GM19395 (cell line): ENCODE results near the gene KRTAP9-1.
"Not testable (repeated sequence)": the region's sequence is repeated elsewhere in the genome, so short reads cannot be mapped to it uniquely, and the experiment has no call there.

Experiments
- ATAC-seq: cut with Tn5 transposase; IDR thresholded peaks from one replicate; pipeline ENCODE4 v1.9.1; 2021; ENCODE audit warnings: mild to moderate bottlenecking, moderate library complexity; ENCODE audit not compliant: unreplicated experiment

Gene KRTAP9-1

GRCh38 chr17:41178843-41179616 is 10.7 kb upstream of the KRTAP9-1 start:
- ATAC-seq = no peak

GRCh38 chr17:41184480-41184961 is 5.2 kb upstream of the KRTAP9-1 start, which contains the start of gene KRTAP4-1:
Gene KRTAP4-1 (minus strand): TSS chr17:41184911. CDS start chr17:41184854, 57 bp downstream.
- ATAC-seq = no peak

GRCh38 chr17:41185001-41185400 is 4.7 kb upstream of the KRTAP9-1 start:
- ATAC-seq = no peak

DNA sequence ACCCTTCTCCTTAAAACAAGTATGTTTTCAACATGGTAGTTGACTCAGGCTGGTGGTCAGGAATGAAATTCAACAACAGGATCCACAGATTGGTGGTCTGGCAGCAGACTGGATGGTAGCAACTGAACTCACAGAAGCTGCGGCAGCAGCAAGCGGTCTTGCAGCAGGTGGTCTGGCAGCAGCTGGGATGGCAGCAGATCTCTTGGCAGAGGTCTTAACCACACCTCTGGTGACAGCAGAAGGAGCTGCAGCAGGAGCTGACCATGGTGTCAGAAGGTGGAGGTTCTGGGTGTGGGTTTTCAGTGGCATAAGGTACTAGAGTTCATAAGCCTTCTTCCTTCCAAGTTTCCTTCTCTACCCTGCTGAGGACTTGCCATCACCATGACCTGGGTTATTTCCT is 2.8 kb upstream of the KRTAP9-1 start:
- no peak for ATAC-seq

DNA sequence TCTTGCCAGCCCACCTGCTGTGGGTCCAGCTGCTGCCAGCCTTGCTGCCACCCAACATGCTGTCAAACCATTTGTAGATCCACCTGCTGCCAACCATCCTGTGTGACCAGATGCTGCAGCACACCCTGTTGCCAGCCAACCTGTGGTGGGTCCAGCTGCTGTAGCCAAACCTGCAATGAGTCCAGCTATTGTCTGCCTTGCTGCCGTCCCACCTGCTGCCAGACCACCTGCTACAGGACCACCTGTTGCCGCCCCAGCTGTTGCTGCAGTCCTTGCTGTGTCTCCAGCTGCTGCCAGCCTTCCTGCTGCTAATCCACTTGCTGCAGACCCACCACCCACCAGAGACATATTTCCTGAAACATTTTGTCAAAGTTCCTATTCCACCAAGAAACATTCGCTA is 641 bp downstream of the KRTAP9-1 start:
- ATAC-seq = no peak

- no peak for ATAC-seq
Measured at GRCh38 chr17:41196068-41196467, 6.4 kb downstream of the KRTAP9-1 start.

- ATAC-seq = no peak
Measured at GRCh38 chr17:41199421-41200078, 9.9 kb downstream of the KRTAP9-1 start.

- ATAC-seq = no peak
Measured at GRCh38 chr17:41211845-41212466, 22.3 kb downstream of the KRTAP9-1 start.

DNA sequence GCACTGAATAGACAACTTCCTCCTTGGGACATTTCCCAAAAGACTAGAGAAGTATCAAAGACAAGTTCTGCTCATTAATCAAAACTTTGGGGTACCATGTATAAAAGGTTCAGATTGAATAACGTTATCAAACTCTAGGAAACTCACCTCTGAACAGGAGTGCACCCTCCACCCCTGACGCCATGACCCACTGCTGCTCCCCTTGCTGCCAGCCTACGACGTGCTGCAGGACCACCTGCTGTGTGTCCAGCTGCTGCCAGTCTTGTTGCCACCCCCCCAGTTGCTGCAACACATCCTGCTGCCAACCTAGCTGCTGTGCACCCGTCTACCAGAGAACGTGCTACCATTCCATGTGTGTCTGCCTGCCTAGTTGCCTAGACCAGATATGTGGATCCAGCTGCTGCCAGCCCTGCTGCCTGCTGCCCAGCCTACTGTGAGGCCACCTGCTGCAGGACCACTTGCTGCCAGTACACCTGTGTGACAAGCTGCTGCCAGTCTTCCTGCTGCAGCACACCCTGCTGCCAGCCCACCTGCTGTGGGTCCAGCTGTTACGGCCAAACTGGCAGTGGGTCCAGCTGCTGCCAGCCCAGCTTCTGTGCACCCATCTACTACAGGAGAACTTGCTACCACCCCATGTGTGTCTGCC is 23.0 kb downstream of the KRTAP9-1 start:
- ATAC-seq = no peak

DNA sequence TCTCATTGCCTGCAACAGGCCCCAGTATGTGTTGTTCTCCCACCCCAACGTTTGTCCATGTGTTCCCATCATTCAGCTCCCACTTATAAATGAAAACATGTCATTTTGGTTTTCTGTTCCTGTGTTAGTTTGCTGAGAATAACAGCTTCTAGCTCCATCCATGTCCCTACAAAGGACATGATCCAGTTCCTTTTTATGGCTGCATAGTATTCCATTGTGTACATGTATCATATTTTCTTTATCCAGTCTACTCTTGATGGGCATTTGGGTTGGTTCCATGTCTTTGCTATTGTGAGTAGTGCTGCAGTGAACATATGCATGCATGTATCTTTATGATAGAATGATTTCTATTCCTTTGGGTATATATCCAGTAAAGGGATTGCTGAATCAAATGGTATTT is 26.0 kb downstream of the KRTAP9-1 start:
- no peak for ATAC-seq

GRCh38 chr17:41223821-41224220 is 34.1 kb downstream of the KRTAP9-1 start:
- ATAC-seq = no peak

DNA sequence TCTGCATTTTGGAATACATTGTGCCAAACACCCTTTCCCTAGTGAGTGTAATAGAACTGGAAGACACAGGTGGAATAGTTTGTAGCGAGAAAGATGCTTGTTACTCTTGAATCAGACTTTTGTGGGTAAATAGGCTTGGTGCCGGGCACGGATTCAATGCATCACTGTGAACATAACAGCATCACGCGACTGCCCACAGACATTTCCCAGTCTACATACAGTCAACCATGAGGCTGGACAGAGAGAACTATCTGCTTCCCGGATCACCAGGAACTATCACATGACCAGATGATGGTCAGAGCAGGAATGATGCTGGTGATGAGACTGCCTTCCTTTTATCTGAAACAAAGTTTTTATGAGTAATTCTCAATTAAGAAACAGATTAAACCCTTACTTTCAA is 36.4 kb downstream of the KRTAP9-1 start:
- no peak for ATAC-seq

DNA sequence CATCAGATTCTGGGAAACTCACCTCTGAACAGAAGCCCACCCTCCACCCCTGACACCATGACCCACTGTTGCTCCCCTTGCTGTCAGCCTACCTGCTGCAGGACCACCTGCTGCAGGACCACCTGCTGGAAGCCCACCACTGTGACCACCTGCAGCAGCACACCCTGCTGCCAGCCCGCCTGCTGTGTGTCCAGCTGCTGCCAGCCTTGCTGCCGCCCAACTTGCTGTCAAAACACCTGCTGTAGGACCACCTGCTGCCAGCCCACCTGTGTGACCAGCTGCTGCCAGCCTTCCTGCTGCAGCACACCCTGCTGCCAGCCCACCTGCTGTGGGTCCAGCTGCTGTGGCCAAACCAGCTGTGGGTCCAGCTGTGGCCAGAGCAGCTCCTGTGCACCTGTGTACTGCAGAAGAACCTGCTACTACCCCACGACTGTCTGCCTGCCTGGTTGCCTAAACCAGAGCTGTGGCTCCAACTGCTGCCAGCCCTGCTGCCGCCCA is 37.0 kb downstream of the KRTAP9-1 start, which contains the start of gene KRTAP9-2:
Gene KRTAP9-2, plus strand, starts transcription at position 51 of the 498 bp plus-strand sequence. Its CDS starts 7 bp downstream, at position 58.
- not testable (repeated sequence) for ATAC-seq

- ATAC-seq = no peak
Measured at GRCh38 chr17:41230094-41230493, 40.4 kb downstream of the KRTAP9-1 start.

DNA sequence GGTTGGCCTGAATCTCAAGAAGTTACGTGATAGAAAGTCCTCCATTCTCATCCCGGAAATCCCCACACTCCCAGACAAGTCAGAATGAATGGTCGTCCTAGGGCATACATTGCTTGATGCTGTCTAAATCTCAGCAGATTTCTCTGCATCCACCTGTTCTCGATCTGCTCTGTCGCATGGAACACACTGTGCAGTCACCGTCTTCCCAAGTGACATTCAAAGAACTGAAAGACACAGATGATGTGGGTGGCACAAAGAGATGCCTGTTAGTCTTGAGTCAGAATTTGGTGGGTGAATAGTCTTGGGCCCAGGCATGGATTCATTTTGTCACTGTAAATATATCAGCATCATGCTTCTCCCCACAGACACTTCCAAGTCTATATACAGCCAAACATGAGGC is 42.0 kb downstream of the KRTAP9-1 start:
- ATAC-seq = no peak

GRCh38 chr17:41232399-41233105 is 42.9 kb downstream of the KRTAP9-1 start, which contains the start of gene KRTAP9-3:
Gene KRTAP9-3 (plus strand): TSS chr17:41232449. CDS start chr17:41232502, 53 bp downstream.
- ATAC-seq = not testable (repeated sequence)

DNA sequence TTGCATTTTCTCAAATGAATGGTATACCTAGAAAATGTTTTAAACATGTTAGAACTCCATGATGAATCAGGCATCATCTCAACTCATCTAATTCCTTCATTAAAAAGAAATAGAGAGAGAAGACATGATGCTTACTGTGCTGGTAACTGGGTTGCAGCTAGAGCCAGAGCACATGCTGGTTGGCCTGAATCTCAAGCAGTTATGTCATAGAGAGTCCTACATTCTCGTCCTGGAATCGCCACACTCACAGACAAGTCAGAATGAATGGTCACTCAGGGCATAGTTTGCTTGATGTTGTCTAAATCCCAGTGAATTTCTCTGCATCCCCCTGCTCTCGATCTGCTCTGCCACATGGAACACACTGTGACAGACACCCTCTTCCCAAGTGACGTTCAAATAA is 47.4 kb downstream of the KRTAP9-1 start:
- ATAC-seq = not testable (repeated sequence)

GRCh38 chr17:41237949-41238437 is 48.3 kb downstream of the KRTAP9-1 start, which contains the start of gene KRTAP9-8:
Gene KRTAP9-8 (plus strand): TSS chr17:41237999. CDS start chr17:41238052, 53 bp downstream.
- not testable (repeated sequence) for ATAC-seq
